GM21381 (cell line): ENCODE results near the gene FAM117B.
"Not testable (repeated sequence)": the region's sequence is repeated elsewhere in the genome, so short reads cannot be mapped to it uniquely, and the experiment has no call there.

Experiments used
- ATAC-seq: cut with Tn5 transposase; IDR thresholded peaks from one replicate; pipeline ENCODE4 v1.9.1; 2021; ENCODE audit warnings: mild to moderate bottlenecking, moderate library complexity; ENCODE audit not compliant: unreplicated experiment

The FAM117B gene

DNA sequence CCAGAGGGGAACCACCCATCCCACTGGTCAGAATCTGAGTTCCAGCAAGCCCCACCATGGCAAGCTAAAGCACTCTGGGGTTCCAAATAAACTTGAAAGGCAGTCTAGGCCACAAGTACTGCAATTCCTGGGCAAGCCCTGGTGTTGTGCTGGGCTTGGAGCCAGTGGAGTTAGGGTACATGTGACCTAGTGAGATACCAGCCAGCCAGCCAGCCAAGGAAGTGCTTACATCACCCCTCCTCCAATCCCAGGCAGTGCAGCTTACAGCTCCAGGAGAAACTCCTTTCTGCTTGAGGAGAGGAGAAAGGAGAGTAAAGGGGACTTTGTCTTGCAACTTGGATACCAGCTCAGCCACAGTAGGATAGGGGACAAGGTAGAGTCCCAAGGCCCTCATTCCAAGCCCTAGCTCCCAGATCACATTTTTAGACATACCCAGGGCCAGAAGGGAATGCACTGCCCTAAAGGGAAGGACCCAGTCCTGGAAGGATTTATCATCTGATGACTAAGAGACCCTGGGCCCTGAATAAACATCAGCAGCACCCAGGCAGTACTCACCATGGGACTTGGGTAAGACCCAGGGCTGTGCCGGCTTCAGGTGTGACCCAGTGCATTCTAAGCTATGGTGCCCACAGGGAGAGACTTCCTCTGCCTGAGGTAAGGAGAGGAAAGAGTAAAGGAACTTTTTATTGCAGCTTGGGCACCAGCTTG is 172.8 kb downstream of the FAM117B start:
- not testable (repeated sequence) for ATAC-seq

DNA sequence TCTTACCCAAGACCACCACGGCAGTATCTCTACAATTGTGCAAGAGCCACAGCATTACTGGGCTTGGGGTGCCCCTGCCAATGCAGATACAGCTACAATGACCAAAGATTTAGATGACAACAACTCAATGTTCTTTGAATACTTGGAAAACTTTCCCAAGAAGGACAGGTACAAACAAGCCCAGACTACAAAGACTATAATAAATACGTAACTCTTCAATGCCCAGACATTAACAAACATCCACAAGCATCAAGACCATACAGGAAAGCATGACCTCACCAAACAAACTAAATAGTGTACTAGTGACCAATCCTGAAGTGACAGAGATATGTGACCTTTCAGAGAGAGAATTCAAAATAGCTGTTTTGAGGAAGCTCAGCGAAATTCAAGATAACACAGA is 174.0 kb downstream of the FAM117B start:
- no peak for ATAC-seq

GRCh38 chr2:202813387-202813786 is 178.6 kb downstream of the FAM117B start:
- ATAC-seq = no peak

GRCh38 chr2:202814226-202814625 is 179.5 kb downstream of the FAM117B start:
- ATAC-seq = no peak

GRCh38 chr2:202815548-202816360 is 181.0 kb downstream of the FAM117B start:
- ATAC-seq = no peak

GRCh38 chr2:202817771-202818170 is 183.0 kb downstream of the FAM117B start:
- no peak for ATAC-seq

DNA sequence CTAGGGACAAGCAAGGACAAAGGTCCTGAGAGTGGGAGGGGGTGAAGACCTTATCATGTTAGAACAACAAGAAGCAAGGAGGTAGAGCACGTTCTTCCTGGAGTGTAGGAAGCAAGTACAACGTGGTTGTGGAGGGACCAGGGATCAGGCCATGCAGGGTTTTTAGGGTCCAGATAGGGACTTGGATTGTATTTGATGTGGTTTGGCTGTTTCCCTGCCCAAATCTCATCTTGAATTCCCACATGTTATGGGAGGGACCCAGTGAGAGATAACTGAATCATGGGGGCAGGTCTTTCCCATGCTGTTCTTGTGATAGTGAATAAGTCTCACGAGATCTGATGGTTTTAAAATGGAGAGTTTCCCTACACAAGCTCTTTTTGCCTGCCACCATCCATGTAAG is 183.6 kb downstream of the FAM117B start:
- no peak for ATAC-seq
